Mesothelial cell of epicardium (in vitro differentiated cells): ENCODE data around the gene PALLD. TPM values are rescaled to one million over a fixed set of nuclear protein-coding genes. Genes with fewer than 3 reads are reported as not detected.

Experiments used
- DNase-seq, 2 experiments: peaks; one replicate each; pipeline ENCODE4 v3.0.0; 2021; ENCODE audit warnings: low spot score in 2 of 2; ENCODE audit not compliant: unreplicated experiment in 2 of 2
- H3K27ac Mint-ChIP-seq: 2 replicates; pipeline ENCODE4 v1.8.0; 2021; ENCODE audit warnings: mixed read lengths
- H3K27me3 Mint-ChIP-seq: 2 replicates; pipeline ENCODE4 v1.8.0; 2021; ENCODE audit warnings: low read depth, mixed read lengths
- H3K36me3 Mint-ChIP-seq: 2 replicates; pipeline ENCODE4 v1.8.0; 2021; ENCODE audit warnings: mixed read lengths
- H3K4me1 Mint-ChIP-seq: 2 replicates; pipeline ENCODE4 v1.8.0; 2021; ENCODE audit warnings: mixed read lengths
- H3K4me3 Mint-ChIP-seq: 2 replicates; pipeline ENCODE4 v1.8.0; 2021; ENCODE audit warnings: mild to moderate bottlenecking, moderate library complexity, mixed read lengths
- H3K9me3 Mint-ChIP-seq: 2 replicates; pipeline ENCODE4 v1.8.0; 2021; ENCODE audit warnings: mixed read lengths
- CTCF ChIP-seq: fragments of 200-600 bp; sonication (generic); IDR thresholded peaks from one replicate; pipeline ENCODE4 v1.5.0; 2021; ENCODE audit warnings: antibody characterized with exemption; ENCODE audit not compliant: unreplicated experiment
- total RNA-seq: library from RNA; stranded (reverse); gene quantifications from 3 replicates; pipeline ENCODE4 v1.2.1, GENCODE V29; 2021

The PALLD gene
- total RNA-seq, 1 donor from 2014 or later: 158 TPM

DNA sequence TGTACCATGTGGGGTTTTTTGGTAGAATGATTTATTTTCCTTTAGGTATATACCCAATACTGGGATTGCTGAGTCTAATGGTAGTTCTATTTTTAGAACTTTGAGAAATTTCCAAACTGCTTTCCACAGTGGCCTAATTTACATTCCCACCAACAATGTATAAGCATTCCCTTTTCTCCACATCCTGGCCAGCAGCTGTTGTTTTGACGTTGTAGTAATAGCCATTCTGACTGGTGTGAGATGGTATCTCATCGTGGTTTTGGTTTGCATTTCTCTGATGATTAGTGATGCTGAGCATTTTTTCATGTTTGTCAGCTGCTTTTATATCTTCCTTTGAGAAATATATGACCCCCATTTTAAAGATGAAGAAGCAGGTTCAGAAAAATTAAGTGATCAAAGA lies 359.5 kb downstream of the PALLD start:
- Mint-ChIP-seq H3K4me1 (peaks cover 30% of the 10 kb centered on the region), H3K27ac (no peak overlapping the region), H3K27me3 (no peaks in the 10 kb centered on the region), H3K9me3 (peaks cover 4% of the 10 kb centered on the region), H3K36me3 (peaks cover 34% of the 10 kb centered on the region), H3K4me3 (no peak overlapping the region)
- DNase-seq: no peak
- no peak for TF ChIP-seq CTCF

DNA sequence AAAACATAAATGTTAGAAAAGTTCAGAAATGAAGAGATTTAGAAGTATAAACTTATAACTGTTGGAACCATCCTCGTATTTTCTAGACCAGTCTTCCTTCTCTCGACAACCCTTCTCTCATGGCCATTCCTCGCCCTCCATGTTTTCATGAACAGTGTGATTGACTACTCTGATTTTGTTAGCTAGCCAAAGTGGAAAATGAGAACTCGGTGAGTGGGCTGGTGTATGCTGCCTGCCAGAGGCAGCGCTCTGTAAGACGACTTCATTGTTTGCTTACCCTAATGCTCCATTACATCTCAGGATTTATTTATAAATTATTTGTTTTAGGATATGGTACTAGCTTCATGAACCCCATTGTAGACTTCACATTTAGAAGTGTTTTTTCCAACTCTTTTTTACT lies 360.2 kb downstream of the PALLD start:
- H3K4me1 Mint-ChIP-seq: peaks cover 26% of the 10 kb centered on the region
- peaks cover 32% of the 10 kb centered on the region for H3K36me3 Mint-ChIP-seq
- H3K27ac Mint-ChIP-seq: peak overlapping the region; percentile 86
- no peak overlapping the region for H3K4me3 Mint-ChIP-seq
- no peaks in the 10 kb centered on the region for H3K27me3 Mint-ChIP-seq
- TF ChIP-seq CTCF: no peak
- peaks cover 4% of the 10 kb centered on the region for H3K9me3 Mint-ChIP-seq
- no peak for DNase-seq

DNA sequence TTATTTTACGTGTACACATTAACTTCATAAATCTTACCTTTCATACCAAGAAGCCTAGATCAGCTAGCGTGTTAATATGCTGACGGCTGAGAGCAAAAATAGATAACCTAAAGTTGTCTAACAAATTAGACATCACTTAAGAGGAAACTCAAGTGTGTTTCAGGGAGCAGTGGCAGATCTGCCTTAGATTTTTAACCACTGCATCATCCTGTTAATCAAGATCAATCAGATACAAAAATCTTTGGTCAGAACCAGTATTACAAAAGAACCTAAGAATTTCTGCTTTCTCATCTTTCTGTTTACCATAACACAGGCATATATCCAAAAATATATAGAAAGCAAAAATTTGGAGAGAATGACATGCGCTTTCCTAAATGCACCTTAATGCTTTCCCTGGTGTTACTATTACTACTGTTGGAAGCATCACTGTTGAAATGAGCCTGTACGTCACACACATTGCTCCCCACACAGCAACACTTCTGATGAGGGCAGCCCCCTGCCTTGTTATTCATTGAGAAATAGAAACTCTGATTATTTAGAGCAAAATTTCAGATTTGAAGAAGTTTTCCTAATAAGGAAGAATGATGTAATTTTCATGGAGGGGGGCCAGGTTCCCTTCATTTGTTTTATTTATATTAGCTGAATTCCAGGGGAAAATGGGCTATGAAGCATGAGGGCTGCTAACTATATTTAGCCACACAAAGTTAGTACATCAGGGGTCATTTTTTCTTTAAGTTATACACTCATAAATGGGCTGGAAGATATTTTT lies 360.9 kb downstream of the PALLD start:
- H3K4me1 Mint-ChIP-seq: peaks cover 26% of the 10 kb centered on the region
- H3K9me3 Mint-ChIP-seq: peaks cover 4% of the 10 kb centered on the region
- TF ChIP-seq CTCF: no peak
- DNase-seq: no peak
- peaks cover 37% of the 10 kb centered on the region for H3K36me3 Mint-ChIP-seq
- H3K27me3 Mint-ChIP-seq: no peaks in the 10 kb centered on the region
- peak overlapping the region; percentile 86 for H3K27ac Mint-ChIP-seq
- no peak overlapping the region for H3K4me3 Mint-ChIP-seq

DNA sequence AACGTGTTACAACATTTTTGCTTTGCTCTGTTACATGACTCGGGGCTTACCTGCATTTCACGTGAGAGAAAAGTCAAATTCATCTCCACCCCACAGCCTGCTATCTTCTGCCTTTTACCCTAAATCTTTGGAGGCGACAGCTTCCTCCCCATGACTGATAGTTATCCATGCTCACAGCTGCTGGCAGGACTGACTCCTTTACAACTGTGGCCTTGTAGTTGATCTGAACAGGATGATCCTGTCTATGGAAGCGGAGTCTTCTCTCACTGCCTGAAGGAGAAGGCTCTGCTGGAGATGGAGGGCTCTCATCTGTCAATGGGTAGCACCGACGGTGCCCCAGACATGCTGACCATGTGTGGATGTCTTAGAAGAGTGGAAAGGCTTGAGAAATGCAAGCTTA lies 362.2 kb downstream of the PALLD start:
- peaks cover 25% of the 10 kb centered on the region for H3K4me1 Mint-ChIP-seq
- no peaks in the 10 kb centered on the region for H3K27me3 Mint-ChIP-seq
- peaks cover 9% of the 10 kb centered on the region for H3K9me3 Mint-ChIP-seq
- H3K4me3 Mint-ChIP-seq: no peak overlapping the region
- no peak for TF ChIP-seq CTCF
- H3K36me3 Mint-ChIP-seq: peaks cover 41% of the 10 kb centered on the region
- DNase-seq: no peak
- peak overlapping the region; percentile 86 for H3K27ac Mint-ChIP-seq

- Mint-ChIP-seq H3K36me3 (peaks cover 33% of the 10 kb centered on the region), H3K4me1 (peaks cover 33% of the 10 kb centered on the region), H3K27ac (peak overlapping the region; percentile 48), H3K4me3 (no peak overlapping the region), H3K27me3 (no peaks in the 10 kb centered on the region), H3K9me3 (peaks cover 9% of the 10 kb centered on the region)
- DNase-seq: no peak
- TF ChIP-seq CTCF: no peak
Observed at GRCh38 chr4:168859888-168860694, 363.2 kb downstream of the PALLD start.
